ENCODE data around the gene GRIK4.

GRIK4 gene

DNA sequence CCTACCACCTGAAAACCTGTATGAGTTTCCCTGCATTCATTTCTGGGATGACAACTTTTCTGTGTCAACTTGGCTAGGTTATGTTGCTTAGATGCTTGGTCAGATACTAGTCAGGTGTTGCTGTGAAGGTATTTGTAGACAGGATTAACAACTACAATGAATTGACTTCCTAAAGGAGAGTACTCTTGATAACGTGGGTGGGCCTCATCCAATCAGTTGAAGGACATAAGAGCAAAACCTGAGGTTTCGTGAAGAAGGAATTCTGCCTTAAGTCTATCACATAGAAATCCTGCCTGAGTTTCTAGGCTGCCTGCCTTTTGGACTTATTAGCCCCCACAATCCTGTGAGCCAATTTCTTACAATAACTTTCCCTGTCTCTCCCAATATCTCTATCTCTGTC lies 431.2 kb downstream of the GRIK4 start:
- Mint-ChIP-seq H3K27me3 (peaks cover 42% of the 10 kb centered on the region), H3K9me3 (peaks cover 11% of the 10 kb centered on the region), H3K4me1 (no peaks in the 10 kb centered on the region), H3K36me3 (ENCODE audit: insufficient read depth) (peaks cover 4% of the 10 kb centered on the region), H3K27ac (ENCODE audit: low read depth) (no peak overlapping the region), H3K4me3 (no peak overlapping the region)
- DNase-seq (ENCODE audit: low spot score in 2 of 2) (no peak), ATAC-seq (replicated peaks; ENCODE audit: extremely low read depth, poor library complexity, severe bottlenecking) (no peak)

DNA sequence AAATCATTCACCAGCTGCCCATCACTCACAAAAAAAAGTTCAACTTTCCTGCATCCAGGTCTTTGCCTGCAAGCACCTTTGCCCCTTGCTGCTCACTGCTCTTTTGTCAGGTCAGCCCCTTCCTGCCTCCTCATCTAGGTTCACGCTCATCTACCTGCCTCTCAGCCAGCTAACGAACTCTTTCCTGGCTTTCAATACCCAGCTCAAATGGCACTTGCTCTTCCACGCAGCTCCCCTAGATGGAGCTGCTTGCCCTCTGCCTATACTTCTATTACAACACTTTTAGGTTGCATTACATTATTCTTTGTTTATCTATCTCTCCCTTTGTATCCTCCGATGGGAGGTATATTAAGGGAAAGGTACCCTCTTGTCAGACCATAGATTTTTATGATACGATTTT lies 433.5 kb downstream of the GRIK4 start:
- ATAC-seq (replicated peaks; ENCODE audit: extremely low read depth, poor library complexity, severe bottlenecking) (no peak), DNase-seq (ENCODE audit: low spot score in 2 of 2) (no peak)
- peaks cover 11% of the 10 kb centered on the region for H3K9me3 Mint-ChIP-seq
- peaks cover 4% of the 10 kb centered on the region for H3K36me3 Mint-ChIP-seq (ENCODE audit: insufficient read depth)
- H3K4me1 Mint-ChIP-seq = no peaks in the 10 kb centered on the region
- H3K27me3 Mint-ChIP-seq = peaks cover 48% of the 10 kb centered on the region
- no peak overlapping the region for H3K4me3 Mint-ChIP-seq
- no peak overlapping the region for H3K27ac Mint-ChIP-seq (ENCODE audit: low read depth)

DNA sequence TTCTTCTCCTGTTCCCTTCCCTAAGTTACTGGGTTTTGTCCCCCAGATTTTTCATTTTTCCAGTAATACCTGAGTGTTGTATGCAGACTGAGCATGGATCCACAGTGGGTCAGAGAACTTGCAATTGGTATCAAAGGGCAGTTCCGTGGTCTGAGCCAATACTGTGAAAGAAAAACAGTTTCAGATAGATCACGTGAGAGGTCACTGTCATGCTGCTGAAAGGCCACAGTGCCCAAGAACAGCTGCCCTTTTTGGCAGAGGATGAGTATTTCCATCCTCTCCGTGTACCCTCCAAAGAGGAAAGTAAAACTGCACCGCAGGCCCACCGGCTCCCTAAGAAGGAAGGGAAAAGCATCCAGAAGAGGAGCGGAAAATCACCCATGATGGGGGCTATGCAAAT lies 439.3 kb downstream of the GRIK4 start:
- Mint-ChIP-seq H3K4me1 (peaks cover 7% of the 10 kb centered on the region), H3K4me3 (no peak overlapping the region), H3K36me3 (ENCODE audit: insufficient read depth) (peaks cover 1% of the 10 kb centered on the region), H3K27ac (ENCODE audit: low read depth) (no peak overlapping the region), H3K9me3 (no peaks in the 10 kb centered on the region), H3K27me3 (peaks cover 46% of the 10 kb centered on the region)
- ATAC-seq (replicated peaks; ENCODE audit: extremely low read depth, poor library complexity, severe bottlenecking) (no peak), DNase-seq (ENCODE audit: low spot score in 2 of 2) (no peak)

DNA sequence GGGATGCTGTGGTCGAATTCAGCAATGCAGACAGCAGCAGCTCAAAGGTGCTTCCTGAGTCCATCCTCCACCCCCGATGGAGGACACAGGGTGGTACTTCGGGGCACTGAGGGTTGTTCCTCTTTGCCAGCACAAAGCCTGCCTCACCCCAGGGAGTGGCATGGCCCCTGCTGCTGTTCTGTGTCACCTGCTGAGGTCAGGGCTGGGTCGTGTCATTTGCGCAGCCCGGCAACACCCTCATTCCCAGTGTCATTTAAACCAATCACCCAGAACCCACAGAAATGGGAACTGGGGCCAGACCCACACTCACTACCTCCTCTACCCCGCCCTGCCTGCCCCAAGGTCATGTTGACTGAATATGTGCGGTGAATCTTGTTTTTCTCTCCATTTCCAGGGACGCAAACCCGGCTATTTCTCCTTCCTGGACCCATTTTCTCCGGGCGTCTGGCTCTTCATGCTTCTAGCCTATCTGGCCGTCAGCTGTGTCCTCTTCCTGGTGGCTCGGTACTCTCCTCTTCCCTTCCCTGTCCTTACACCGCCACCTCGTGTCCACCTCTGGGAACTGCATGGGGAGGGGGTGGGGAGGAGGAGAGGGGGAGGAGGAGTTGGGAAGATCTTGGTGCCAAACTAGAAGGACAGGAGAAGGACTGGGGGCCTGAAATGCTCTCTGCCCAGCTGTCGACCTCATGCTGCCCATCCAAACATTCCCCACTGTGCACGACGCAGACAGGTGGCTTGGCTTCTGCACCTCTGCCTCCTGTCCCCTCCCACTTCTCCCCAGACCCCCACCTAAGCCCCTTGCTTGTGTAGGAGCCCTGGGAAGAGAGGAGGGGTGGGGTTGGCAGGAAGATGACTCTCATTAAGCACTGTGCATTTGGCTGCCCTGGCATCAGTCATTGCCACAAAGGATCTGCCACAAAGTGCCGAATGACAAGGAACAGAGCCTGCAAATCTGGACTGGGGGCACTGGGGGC lies 441.2 kb downstream of the GRIK4 start:
- Mint-ChIP-seq H3K27me3 (peaks cover 44% of the 10 kb centered on the region), H3K4me3 (peak overlapping the region; percentile 57), H3K4me1 (peaks cover 17% of the 10 kb centered on the region)

DNA sequence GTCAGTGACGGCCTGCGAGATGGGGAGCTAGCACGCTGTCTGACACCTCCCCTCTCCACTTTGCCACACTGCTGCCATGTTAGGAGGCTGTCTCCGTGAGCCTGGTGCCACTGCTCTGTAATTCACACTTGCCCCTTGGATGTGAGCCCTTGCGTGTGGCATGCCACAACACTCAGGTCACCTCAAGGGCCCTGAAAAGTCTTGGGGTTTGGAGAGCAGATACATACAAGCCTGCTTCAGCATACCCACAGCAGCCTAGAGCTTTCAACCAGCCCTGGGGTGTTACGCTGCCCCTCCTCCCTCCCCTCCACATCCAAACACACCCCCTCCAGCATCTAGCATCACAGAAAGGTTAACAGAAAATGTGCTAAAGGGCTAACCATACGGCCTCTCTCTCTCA lies 442.8 kb downstream of the GRIK4 start:
- H3K4me3 Mint-ChIP-seq = no peak overlapping the region
- H3K27ac Mint-ChIP-seq (ENCODE audit: low read depth) = no peak overlapping the region
- peaks cover 28% of the 10 kb centered on the region for H3K27me3 Mint-ChIP-seq
- no peak for ATAC-seq (replicated peaks; ENCODE audit: extremely low read depth, poor library complexity, severe bottlenecking)
- DNase-seq (ENCODE audit: low spot score in 2 of 2) = no peak
- H3K4me1 Mint-ChIP-seq = peaks cover 17% of the 10 kb centered on the region
- no peaks in the 10 kb centered on the region for H3K9me3 Mint-ChIP-seq
- H3K36me3 Mint-ChIP-seq (ENCODE audit: insufficient read depth) = peaks cover 1% of the 10 kb centered on the region

More for the DNA sequence above, 441.2 kb downstream of the GRIK4 start:
- Mint-ChIP-seq H3K36me3 (ENCODE audit: insufficient read depth) (peaks cover 1% of the 10 kb centered on the region), H3K9me3 (no peaks in the 10 kb centered on the region), H3K27ac (ENCODE audit: low read depth) (no peak overlapping the region)
- peak in 1 of 2 donors; percentile 35 for DNase-seq (ENCODE audit: low spot score in 2 of 2)
- no peak for ATAC-seq (replicated peaks; ENCODE audit: extremely low read depth, poor library complexity, severe bottlenecking)

DNA sequence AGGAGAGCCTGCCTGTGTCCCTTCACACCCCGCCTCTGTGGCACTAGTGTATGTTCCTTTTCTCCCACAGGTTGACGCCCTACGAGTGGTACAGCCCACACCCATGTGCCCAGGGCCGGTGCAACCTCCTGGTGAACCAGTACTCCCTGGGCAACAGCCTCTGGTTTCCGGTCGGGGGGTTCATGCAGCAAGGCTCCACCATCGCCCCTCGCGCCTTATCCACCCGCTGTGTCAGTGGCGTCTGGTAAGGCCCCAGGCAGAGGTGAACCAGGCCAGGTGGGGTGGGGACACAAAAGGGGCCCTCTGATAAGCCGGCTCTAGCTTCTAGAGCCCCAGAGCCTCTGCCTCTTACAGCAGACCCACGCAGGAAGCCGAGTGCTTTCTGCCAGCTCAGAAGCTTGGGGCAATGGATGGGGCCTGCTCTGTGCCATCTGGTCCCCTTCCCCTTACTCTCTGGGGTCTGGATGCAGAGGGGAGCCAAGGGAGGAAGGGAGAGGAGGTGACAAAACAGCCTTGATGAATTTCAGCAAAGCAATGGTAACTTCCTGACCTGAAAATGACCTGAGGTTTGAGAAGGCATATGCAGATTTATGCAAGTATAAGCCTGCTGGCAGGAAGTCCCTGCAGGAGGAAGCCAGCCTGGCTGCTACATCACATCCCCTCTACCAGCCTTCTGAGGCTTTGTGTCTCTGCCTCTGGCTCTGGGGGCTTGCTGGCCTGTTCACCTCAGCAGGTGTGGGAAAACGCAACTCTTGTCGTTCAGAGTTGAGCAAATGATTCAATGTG lies 445.4 kb downstream of the GRIK4 start:
- no peak overlapping the region for H3K4me3 Mint-ChIP-seq
- H3K9me3 Mint-ChIP-seq = no peaks in the 10 kb centered on the region
- H3K27me3 Mint-ChIP-seq = peaks cover 26% of the 10 kb centered on the region
- H3K4me1 Mint-ChIP-seq = peaks cover 17% of the 10 kb centered on the region
- DNase-seq (ENCODE audit: low spot score in 2 of 2) (no peak), ATAC-seq (replicated peaks; ENCODE audit: extremely low read depth, poor library complexity, severe bottlenecking) (peak; percentile 79)
- H3K36me3 Mint-ChIP-seq (ENCODE audit: insufficient read depth) = peaks cover 2% of the 10 kb centered on the region
- H3K27ac Mint-ChIP-seq (ENCODE audit: low read depth) = peak overlapping the region; percentile 23

DNA sequence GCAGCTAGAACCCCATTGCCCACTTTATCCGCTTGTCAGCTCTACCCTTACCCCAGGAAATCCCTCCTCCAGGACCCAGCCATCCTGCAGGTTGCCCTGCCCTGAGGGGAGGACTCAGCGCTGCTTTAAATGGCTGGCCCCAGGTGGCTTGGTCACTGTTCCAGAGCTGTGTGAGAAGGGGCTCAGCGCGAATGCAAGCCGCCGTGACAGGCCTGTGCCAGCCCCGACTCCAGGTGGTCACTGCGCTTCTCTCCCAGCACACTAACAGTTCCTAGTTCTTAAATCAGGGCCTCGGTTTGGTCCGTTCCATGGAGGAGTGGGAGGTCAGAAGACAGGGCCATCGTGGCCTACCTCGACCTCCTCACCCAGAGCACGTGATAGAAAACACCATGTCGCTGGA lies 446.6 kb downstream of the GRIK4 start:
- DNase-seq (ENCODE audit: low spot score in 2 of 2) (no peak), ATAC-seq (replicated peaks; ENCODE audit: extremely low read depth, poor library complexity, severe bottlenecking) (no peak)
- Mint-ChIP-seq H3K27me3 (peaks cover 28% of the 10 kb centered on the region), H3K4me1 (peaks cover 10% of the 10 kb centered on the region), H3K27ac (ENCODE audit: low read depth) (no peak overlapping the region), H3K4me3 (no peak overlapping the region), H3K9me3 (no peaks in the 10 kb centered on the region), H3K36me3 (ENCODE audit: insufficient read depth) (peaks cover 2% of the 10 kb centered on the region)

DNA sequence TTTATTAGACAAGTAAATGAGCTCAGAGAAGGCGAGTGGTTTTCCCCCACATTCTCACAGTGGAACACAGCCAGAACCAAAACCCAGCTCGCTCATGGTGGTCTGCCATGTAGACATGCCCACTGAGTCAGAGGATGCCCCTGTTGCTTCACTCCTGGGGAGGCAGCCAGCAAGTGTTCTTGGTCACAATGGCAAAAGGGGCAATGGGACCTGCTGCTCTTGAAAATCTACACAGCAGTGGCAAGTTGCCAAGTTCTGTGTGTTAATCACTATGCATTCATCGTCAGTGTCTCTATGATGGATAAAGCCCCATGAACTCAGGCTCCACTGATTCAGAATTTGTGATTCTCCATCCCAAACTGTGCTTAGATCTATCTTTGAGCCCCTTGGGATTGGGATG lies 447.6 kb downstream of the GRIK4 start:
- ATAC-seq (replicated peaks; ENCODE audit: extremely low read depth, poor library complexity, severe bottlenecking) (no peak), DNase-seq (ENCODE audit: low spot score in 2 of 2) (no peak)
- peaks cover 10% of the 10 kb centered on the region for H3K4me1 Mint-ChIP-seq
- H3K9me3 Mint-ChIP-seq = no peaks in the 10 kb centered on the region
- H3K27ac Mint-ChIP-seq (ENCODE audit: low read depth) = no peak overlapping the region
- H3K4me3 Mint-ChIP-seq = no peak overlapping the region
- peaks cover 32% of the 10 kb centered on the region for H3K27me3 Mint-ChIP-seq
- peaks cover 2% of the 10 kb centered on the region for H3K36me3 Mint-ChIP-seq (ENCODE audit: insufficient read depth)

DNA sequence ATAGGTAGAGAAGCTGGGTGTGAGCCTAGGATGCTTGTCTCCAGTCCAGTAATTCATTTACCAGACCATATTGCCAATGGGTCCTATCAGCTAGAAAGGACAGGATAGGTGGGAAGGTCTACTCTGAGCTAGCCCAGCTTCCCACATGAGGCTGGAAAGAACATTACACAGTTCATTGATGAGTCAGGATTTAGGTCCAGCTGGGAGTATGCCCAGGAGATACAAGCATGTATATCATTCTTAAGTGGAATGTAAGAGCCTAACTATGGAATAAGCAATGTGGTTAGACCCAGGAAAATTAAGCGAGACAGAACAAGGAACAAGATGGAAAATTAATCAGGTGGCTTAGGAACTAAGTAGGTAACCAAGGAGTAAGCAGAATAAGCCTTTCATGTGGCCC lies 453.3 kb downstream of the GRIK4 start:
- Mint-ChIP-seq H3K36me3 (ENCODE audit: insufficient read depth) (peaks cover 1% of the 10 kb centered on the region), H3K9me3 (no peaks in the 10 kb centered on the region)
- ATAC-seq (replicated peaks; ENCODE audit: extremely low read depth, poor library complexity, severe bottlenecking) = no peak

DNA sequence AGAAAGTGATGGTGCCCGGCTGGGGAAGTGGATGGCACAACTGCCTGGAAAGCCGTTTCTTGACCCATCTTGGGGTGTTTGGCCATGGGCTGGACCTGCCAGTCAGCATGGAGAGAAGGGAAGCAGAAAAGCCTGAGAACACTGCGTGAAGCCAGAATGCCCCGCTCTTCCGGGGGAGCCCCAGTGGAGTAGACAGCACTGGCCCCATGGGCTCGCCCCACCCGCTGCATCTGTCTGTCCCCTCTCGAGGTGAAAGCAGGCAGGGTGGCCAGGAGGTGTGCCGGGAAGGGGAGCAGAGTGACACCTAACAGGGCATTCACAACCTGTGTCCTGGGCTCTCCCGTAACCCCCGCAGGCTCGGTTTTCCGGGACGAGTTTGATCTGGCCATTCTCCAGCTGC lies 455.3 kb downstream of the GRIK4 start:
- H3K27me3 Mint-ChIP-seq = peaks cover 59% of the 10 kb centered on the region
- H3K36me3 Mint-ChIP-seq (ENCODE audit: insufficient read depth) = no peaks in the 10 kb centered on the region

More for the DNA sequence above, 453.3 kb downstream of the GRIK4 start:
- H3K27ac Mint-ChIP-seq (ENCODE audit: low read depth) = no peak overlapping the region
- H3K27me3 Mint-ChIP-seq = peaks cover 59% of the 10 kb centered on the region
- H3K4me1 Mint-ChIP-seq = no peaks in the 10 kb centered on the region
- H3K4me3 Mint-ChIP-seq = no peak overlapping the region
- no peak for DNase-seq (ENCODE audit: low spot score in 2 of 2)

DNA sequence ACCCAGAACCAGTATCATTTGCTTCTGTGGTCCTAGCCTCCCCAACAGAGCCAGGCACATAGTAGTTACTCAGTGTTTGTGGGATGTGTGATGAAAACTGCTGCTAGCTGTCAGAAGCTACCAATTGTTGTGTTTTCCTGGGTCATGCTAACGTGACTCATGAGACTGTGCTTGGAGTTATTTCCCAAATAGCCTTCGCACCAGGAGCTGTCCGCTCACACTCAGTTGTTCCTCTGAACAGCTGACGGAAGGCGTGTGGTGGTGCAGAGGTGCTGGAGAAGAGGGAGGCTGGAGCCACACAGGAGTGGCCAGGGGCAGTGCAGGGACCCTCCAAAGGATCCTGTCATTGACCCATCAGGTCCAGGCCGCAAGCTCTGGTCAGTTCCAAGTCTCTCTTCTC lies 458.4 kb downstream of the GRIK4 start:
- Mint-ChIP-seq H3K27ac (ENCODE audit: low read depth) (no peak overlapping the region), H3K4me1 (no peaks in the 10 kb centered on the region), H3K9me3 (no peaks in the 10 kb centered on the region), H3K27me3 (peaks cover 72% of the 10 kb centered on the region), H3K4me3 (no peak overlapping the region), H3K36me3 (ENCODE audit: insufficient read depth) (peaks cover 3% of the 10 kb centered on the region)
- no peak for DNase-seq (ENCODE audit: low spot score in 2 of 2)
- no peak for ATAC-seq (replicated peaks; ENCODE audit: extremely low read depth, poor library complexity, severe bottlenecking)

More for the DNA sequence above, 455.3 kb downstream of the GRIK4 start:
- ATAC-seq (replicated peaks; ENCODE audit: extremely low read depth, poor library complexity, severe bottlenecking) (no peak), DNase-seq (ENCODE audit: low spot score in 2 of 2) (no peak)
- Mint-ChIP-seq H3K4me1 (no peaks in the 10 kb centered on the region), H3K9me3 (no peaks in the 10 kb centered on the region), H3K4me3 (no peak overlapping the region), H3K27ac (ENCODE audit: low read depth) (no peak overlapping the region)

DNA sequence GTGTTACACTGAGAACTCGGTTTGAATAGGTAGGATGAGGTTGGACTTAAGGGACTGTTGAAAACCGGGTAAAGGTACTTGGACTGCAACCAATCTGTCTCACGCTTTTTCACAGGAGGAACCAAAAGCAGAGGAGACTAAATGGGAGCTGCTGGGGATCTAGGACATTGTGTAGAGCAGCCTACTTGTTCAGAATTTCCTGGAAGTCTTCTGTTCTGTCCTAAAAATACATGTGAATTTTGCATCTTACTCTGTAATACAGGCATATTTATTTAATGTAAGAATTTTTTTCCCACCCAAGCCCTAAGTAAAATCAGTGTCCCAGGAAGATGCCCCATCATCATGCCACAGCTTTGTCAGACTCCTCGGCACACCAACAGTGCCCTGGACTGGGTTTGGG lies 460.3 kb downstream of the GRIK4 start:
- peaks cover 84% of the 10 kb centered on the region for H3K27me3 Mint-ChIP-seq
- no peak for DNase-seq (ENCODE audit: low spot score in 2 of 2)
- H3K9me3 Mint-ChIP-seq = no peaks in the 10 kb centered on the region
- H3K4me3 Mint-ChIP-seq = no peak overlapping the region
- ATAC-seq (replicated peaks; ENCODE audit: extremely low read depth, poor library complexity, severe bottlenecking) = no peak
- no peak overlapping the region for H3K27ac Mint-ChIP-seq (ENCODE audit: low read depth)
- H3K36me3 Mint-ChIP-seq (ENCODE audit: insufficient read depth) = peaks cover 3% of the 10 kb centered on the region
- no peaks in the 10 kb centered on the region for H3K4me1 Mint-ChIP-seq

All from central memory CD8-positive, alpha-beta T cell (primary cell).